GM21447 (cell line): ENCODE data around the gene IQGAP1.

ENCODE experiments used
- ATAC-seq: cut with Tn5 transposase; IDR thresholded peaks from one replicate; pipeline ENCODE4 v1.9.1; 2021; ENCODE audit not compliant: unreplicated experiment

The IQGAP1 gene

GRCh38 chr15:90437516-90437915, 49.5 kb downstream of the IQGAP1 start:
- no peak for ATAC-seq

- ATAC-seq, result no peak
Observed at GRCh38 chr15:90439946-90440345, 51.9 kb downstream of the IQGAP1 start.

GRCh38 chr15:90441027-90441426, 53.0 kb downstream of the IQGAP1 start:
- no peak for ATAC-seq

- no peak for ATAC-seq
Observed at GRCh38 chr15:90442423-90442822, 54.4 kb downstream of the IQGAP1 start.

GRCh38 chr15:90449206-90449735, 61.2 kb downstream of the IQGAP1 start:
- no peak for ATAC-seq

- no peak for ATAC-seq
Observed at GRCh38 chr15:90451053-90451850, 63.2 kb downstream of the IQGAP1 start.

- ATAC-seq, result no peak
Observed at GRCh38 chr15:90456236-90456635, 68.2 kb downstream of the IQGAP1 start.

GRCh38 chr15:90458061-90458460, 70.0 kb downstream of the IQGAP1 start:
- ATAC-seq, result no peak

GRCh38 chr15:90459368-90459767, 71.3 kb downstream of the IQGAP1 start:
- ATAC-seq, result no peak

- no peak for ATAC-seq
Observed at GRCh38 chr15:90460142-90460824, 72.2 kb downstream of the IQGAP1 start.

- ATAC-seq, result no peak
Observed at GRCh38 chr15:90463381-90463780, 75.3 kb downstream of the IQGAP1 start.

GRCh38 chr15:90465140-90465929, 77.3 kb downstream of the IQGAP1 start:
- no peak for ATAC-seq

- no peak for ATAC-seq
Observed at GRCh38 chr15:90465930-90466567, 78.0 kb downstream of the IQGAP1 start.

GRCh38 chr15:90469723-90470122, 81.7 kb downstream of the IQGAP1 start:
- no peak for ATAC-seq

GRCh38 chr15:90470453-90470852, 82.4 kb downstream of the IQGAP1 start:
- no peak for ATAC-seq

GRCh38 chr15:90471126-90471525, 83.1 kb downstream of the IQGAP1 start:
- ATAC-seq, result no peak

- no peak for ATAC-seq
Observed at GRCh38 chr15:90471769-90472168, 83.7 kb downstream of the IQGAP1 start.

- no peak for ATAC-seq
Observed at GRCh38 chr15:90478846-90479481, 90.9 kb downstream of the IQGAP1 start.

GRCh38 chr15:90479656-90480055, 91.6 kb downstream of the IQGAP1 start:
- no peak for ATAC-seq

GRCh38 chr15:90481023-90481422, 93.0 kb downstream of the IQGAP1 start:
- ATAC-seq, result no peak
